H1 (cell line): ENCODE measurements around the gene GPATCH2L. TPM values are rescaled to one million over a fixed set of nuclear protein-coding genes. Genes with fewer than 3 reads are reported as not detected.
A peak's percentile ranks its signal among the peaks of the same experiment; 100 is the strongest.

Experiments
- CTCF ChIA-PET: fragments of 300-600 bp; sonication (Branson Sonifier 250); formaldehyde crosslinking; loops from one replicate; lab custom pipeline; 2021; ENCODE audit not compliant: partially characterized antibody; lab: Charles Lee
- POLR2A ChIA-PET: fragments of 300-600 bp; sonication (Branson Sonifier 250); formaldehyde crosslinking; loops from one replicate; lab custom pipeline; 2021; ENCODE audit warnings: inconsistent platforms; ENCODE audit not compliant: partially characterized antibody; lab: Charles Lee
- DNase-seq, 2 experiments: peaks; one replicate each; pipeline versions ENCODE4 v3.0.0 to v3.0.0-alpha.2; 2010 to 2022; ENCODE audit warnings: low spot score in 2 of 2, low read depth in 1 of 2, mixed read lengths in 1 of 2
- FAIRE-seq: peaks from 2 replicates; lab custom pipeline; 2011; peaks lifted over from hg19 to GRCh38; lab: Jason Lieb, UNC
- H2AFZ ChIP-seq: 2 replicates; pipeline ENCODE4 v1.8.1; 2012; ENCODE audit warnings: low read length, inconsistent platforms
- H2AK5ac ChIP-seq: 2 replicates; pipeline ENCODE4 v1.6.1; 2013; ENCODE audit warnings: low read depth, low read length
- H2BK120ac ChIP-seq: replicated peaks from 2 replicates; pipeline ENCODE3; 2013; ENCODE audit warnings: low read depth, low read length, inconsistent platforms
- H2BK12ac ChIP-seq: 2 replicates; pipeline ENCODE4 v1.6.1; 2013; ENCODE audit warnings: low read depth, low read length
- H2BK15ac ChIP-seq: 2 replicates; pipeline ENCODE4 v1.6.1; 2013; ENCODE audit warnings: low read length
- H2BK20ac ChIP-seq: 2 replicates; pipeline ENCODE4 v1.6.1; 2013; ENCODE audit warnings: low read length
- H2BK5ac ChIP-seq: 2 replicates; pipeline ENCODE4 v1.6.1; 2013; ENCODE audit warnings: low read depth, low read length
- H3K14ac ChIP-seq: 2 replicates; pipeline ENCODE4 v1.6.1; 2013; ENCODE audit warnings: inconsistent platforms; ENCODE audit not compliant: insufficient read length
- H3K18ac ChIP-seq: 2 replicates; pipeline ENCODE4 v1.6.1; 2013; ENCODE audit warnings: low read length; ENCODE audit errors: extremely low read depth
- H3K23ac ChIP-seq: 2 replicates; pipeline ENCODE4 v1.6.1; 2013; ENCODE audit warnings: inconsistent platforms; ENCODE audit not compliant: insufficient read length
- H3K23me2 ChIP-seq: 2 replicates; pipeline ENCODE4 v1.6.1; 2013; ENCODE audit warnings: low read depth, low read length
- H3K27ac ChIP-seq: 2 replicates; pipeline ENCODE4 v1.6.1; 2011; ENCODE audit warnings: low read depth, low read length, inconsistent platforms
- H3K27me3 ChIP-seq, 4 experiments: replicated peaks in 1 of 4; 1 replicate in 1 of 4; 2 replicates in 3 of 4; pipeline versions ENCODE4 v1.6.1 to v1.8.1; 2011 to 2013; ENCODE audit warnings: low read length in 3 of 4, mild to moderate bottlenecking in 3 of 4, inconsistent platforms in 2 of 4, mixed read lengths in 2 of 4, moderate library complexity in 1 of 4; ENCODE audit not compliant: control insufficient read depth in 3 of 4, insufficient read depth in 3 of 4; ENCODE audit errors: extremely low read depth in 1 of 4
- H3K36me3 ChIP-seq, 4 experiments: 2 replicates each; pipeline versions ENCODE4 v1.6.1 to v1.8.1; 2011 to 2013; ENCODE audit warnings: mild to moderate bottlenecking in 4 of 4, low read length in 3 of 4, moderate library complexity in 2 of 4, control low read depth in 1 of 4, inconsistent platforms in 1 of 4; ENCODE audit not compliant: insufficient read depth in 4 of 4, control insufficient read depth in 2 of 4
- H3K4ac ChIP-seq: replicated peaks from 2 replicates; pipeline ENCODE3; 2013; ENCODE audit warnings: low read length, low read depth, mixed read lengths, inconsistent platforms; ENCODE audit not compliant: insufficient read length
- H3K4me1 ChIP-seq, 4 experiments: replicated peaks in 1 of 4; 1 replicate in 1 of 4; 2 replicates in 3 of 4; pipeline versions ENCODE4 v1.6.1 to v1.8.1; 2011 to 2013; ENCODE audit warnings: low read length in 3 of 4, inconsistent platforms in 2 of 4, mixed read lengths in 1 of 4; ENCODE audit not compliant: insufficient read depth in 4 of 4, control insufficient read depth in 3 of 4
- H3K4me2 ChIP-seq, 2 experiments: 2 replicates each; pipeline versions ENCODE4 v1.6.1 to v1.8.1; 2011 to 2013; ENCODE audit warnings: low read depth in 2 of 2, low read length in 2 of 2, control low read depth in 1 of 2, inconsistent platforms in 1 of 2, mild to moderate bottlenecking in 1 of 2; ENCODE audit not compliant: insufficient read depth in 1 of 2
- H3K4me3 ChIP-seq, 4 experiments: fragments of 200-600, 300-600 bp in 1 of 4; sonication (generic), shearing (Covaris generic), sonication (Bioruptor Twin) in 1 of 4; 2 replicates each; pipeline versions ENCODE4 v1.5.1 to v1.8.1; 2011 to 2016; ENCODE audit warnings: low read length in 4 of 4, low read depth in 3 of 4, control low read depth in 2 of 4, inconsistent platforms in 2 of 4, mild to moderate bottlenecking in 2 of 4, mixed read lengths in 1 of 4, moderate library complexity in 1 of 4; ENCODE audit not compliant: insufficient read depth in 2 of 4; ENCODE audit errors: extremely low read depth in 1 of 4
- H3K56ac ChIP-seq: replicated peaks from 2 replicates; pipeline ENCODE3; 2013; ENCODE audit warnings: low read depth, mild to moderate bottlenecking, mixed read lengths, low read length, inconsistent platforms; ENCODE audit not compliant: insufficient read length
- H3K79me1 ChIP-seq: 2 replicates; pipeline ENCODE4 v1.6.1; 2013; ENCODE audit warnings: low read depth, low read length, control low read depth
- H3K79me2 ChIP-seq, 2 experiments: 2 replicates each; pipeline versions ENCODE4 v1.6.1 to v1.8.1; 2012 to 2013; ENCODE audit warnings: low read length in 2 of 2, mild to moderate bottlenecking in 2 of 2, inconsistent platforms in 1 of 2; ENCODE audit not compliant: insufficient read depth in 2 of 2, control insufficient read depth in 1 of 2
- H3K9ac ChIP-seq, 4 experiments: replicated peaks in 1 of 4; 1 replicate in 1 of 4; 2 replicates in 3 of 4; pipeline versions ENCODE4 v1.6.1 to v1.8.1; 2011 to 2013; ENCODE audit warnings: low read depth in 3 of 4, low read length in 3 of 4, control low read depth in 2 of 4, mild to moderate bottlenecking in 2 of 4, moderate library complexity in 2 of 4, inconsistent platforms in 1 of 4; ENCODE audit errors: extremely low read depth in 1 of 4
- H3K9me3 ChIP-seq, 2 experiments: 2 replicates each; pipeline versions ENCODE4 v1.6.1 to v1.8.1; 2012 to 2013; ENCODE audit warnings: mild to moderate bottlenecking in 2 of 2, moderate library complexity in 2 of 2, control low read depth in 1 of 2, inconsistent platforms in 1 of 2, low read depth in 1 of 2, low read length in 1 of 2, mixed read lengths in 1 of 2; ENCODE audit not compliant: insufficient read depth in 2 of 2
- H4K20me1 ChIP-seq, 2 experiments: replicated peaks in 1 of 2; 2 replicates each; pipeline versions ENCODE3 to v1.8.1; 2011 to 2013; ENCODE audit warnings: inconsistent platforms in 2 of 2, low read length in 2 of 2, mild to moderate bottlenecking in 1 of 2; ENCODE audit not compliant: insufficient read depth in 2 of 2, control insufficient read depth in 1 of 2
- H4K5ac ChIP-seq: 2 replicates; pipeline ENCODE4 v1.6.1; 2013; ENCODE audit warnings: low read length, low read depth, mixed read lengths, inconsistent platforms; ENCODE audit not compliant: insufficient read length
- H4K8ac ChIP-seq: 2 replicates; pipeline ENCODE4 v1.8.0; 2013; ENCODE audit warnings: mild to moderate bottlenecking, moderate library complexity, low read length, inconsistent platforms; ENCODE audit not compliant: insufficient read depth; ENCODE audit errors: extremely low read depth
- H4K91ac ChIP-seq: replicated peaks from 2 replicates; pipeline ENCODE3; 2013; ENCODE audit warnings: low read length, mixed read lengths, inconsistent platforms; ENCODE audit not compliant: insufficient read length
- SIN3A ChIP-seq, 2 experiments: IDR thresholded peaks in 1 of 2; conservative IDR thresholded peaks in 1 of 2; 2 replicates each; pipeline ENCODE4 v1.6.1; 2011 to 2012; ENCODE audit warnings: low read length in 2 of 2, improper control_type of control experiment in 1 of 2, low read depth in 1 of 2, mild to moderate bottlenecking in 1 of 2
- WGBS, 2 experiments: shearing (Covaris generic) in 1 of 2; methylation state at CpG; one replicate each; pipeline versions ENCODE4 v1.1.6 to v1.1.7; 2013 to 2015; ENCODE audit warnings: low lambda C conversion rate in 2 of 2, mixed read lengths in 2 of 2, inconsistent platforms in 1 of 2, low coverage in 1 of 2, missing lambda C conversion rate in 1 of 2; ENCODE audit not compliant: insufficient replicate concordance in 2 of 2, insufficient coverage in 1 of 2, insufficient read length in 1 of 2; ENCODE audit errors: extremely low coverage in 1 of 2, missing lambda C conversion rate in 1 of 2; 5-methylcytosine and 5-hydroxymethylcytosine counted together
- polyA plus RNA-seq, 7 experiments: library from polyadenylated mRNA; depleted of rRNA in 3 of 7; stranded (reverse) in 5 of 7; unstranded in 2 of 7; fragments of >200 nt in 5 of 7; fragments of 200-250 nt in 2 of 7; gene quantifications; 1 replicate in 5 of 7; 2 replicates in 1 of 7; 4 replicates in 1 of 7; pipeline versions ENCODE4 v1.2.1 to v1.2.3, GENCODE V29; 2011 to 2013; ENCODE audit warnings: missing spikeins in 2 of 7, mixed read lengths in 2 of 7
- total RNA-seq: library from RNA; stranded (reverse); fragmentation: NEBNext Ultra II Directional; extraction: Animal tissue kit (Norgen Biotek cat#: 25700); gene quantifications from 2 replicates; pipeline ENCODE4 v1.2.1, GENCODE V29; 2021
- TF ChIP-seq, protein P1 (sequence below), 3 experiments: IDR thresholded peaks; 1 replicate in 2 of 3; 2 replicates in 1 of 3; pipeline versions ENCODE4 v1.5.1 to v1.6.1; 2011; ENCODE audit warnings: low read length in 3 of 3, mild to moderate bottlenecking in 3 of 3, inconsistent platforms in 2 of 3, low read depth in 1 of 3, moderate library complexity in 1 of 3; ENCODE audit not compliant: insufficient read depth in 1 of 3; ENCODE audit errors: control extremely low read depth in 1 of 3

The GPATCH2L gene
- total and polyA plus RNA-seq, 2 of the 8 experiments (the other 6 are each of a cell fraction or from before 2014, with no cell fraction given) = 26.0 to 54.9 TPM

DNA sequence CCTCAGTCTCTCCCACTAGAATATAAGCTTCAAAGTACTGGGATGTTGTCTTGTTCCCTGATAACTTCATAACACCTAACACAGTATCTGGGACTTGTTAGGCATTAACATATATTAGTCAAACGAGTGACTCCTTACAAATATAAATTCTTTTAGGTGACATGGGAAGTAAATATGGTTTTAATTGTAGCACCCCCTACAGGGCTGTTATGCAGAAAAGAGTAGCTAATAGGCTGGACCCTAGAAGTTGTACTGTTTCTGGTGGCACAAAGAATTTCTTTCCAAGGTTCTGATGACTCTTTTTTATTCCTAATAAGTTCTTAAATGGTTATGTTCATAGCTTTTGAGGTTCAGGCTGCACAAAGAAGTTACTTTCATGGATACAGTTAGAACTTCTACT lies 29.8 kb downstream of the GPATCH2L start:
- DNase-seq = no peak
- no peak overlapping the region for H2BK15ac ChIP-seq
- no peak overlapping the region for H2BK20ac ChIP-seq
- ChIA-PET CTCF (interaction anchor here (0.6 to 2.9 kb wide), 27 partner anchors 10 to 206 kb away, joined by 3 to 14 read pairs (median 3); no protein-coding TSS in a partner anchor), POLR2A (no interaction called here)
- H3K79me1 ChIP-seq = no peaks in the 10 kb centered on the region; the same call in 1 of the 2 replicates
- no peak overlapping the region for H3K9ac ChIP-seq
- no peaks in the 10 kb centered on the region for H3K23me2 ChIP-seq
- no peak overlapping the region for H4K5ac ChIP-seq
- H2BK120ac ChIP-seq = no peak overlapping the region
- H3K4me2 ChIP-seq = no peak overlapping the region
- peaks cover 0 to 2% of the 10 kb centered on the region in 2 experiments; a peak in 1 of 4 replicates for H3K79me2 ChIP-seq
- no peaks in the 10 kb centered on the region for H3K4me1 ChIP-seq
- peaks cover 2 to 50% (median 30%) of the 10 kb centered on the region in 4 experiments; a peak in 7 of 8 replicates for H3K36me3 ChIP-seq
- H2BK5ac ChIP-seq = no peak overlapping the region
- H3K4ac ChIP-seq = no peak overlapping the region
- H3K56ac ChIP-seq = no peak overlapping the region
- no peak overlapping the region for H3K23ac ChIP-seq
- H3K9me3 ChIP-seq = no peaks in the 10 kb centered on the region
- H2AK5ac ChIP-seq = no peak overlapping the region
- FAIRE-seq = no peak
- H3K27me3 ChIP-seq = no peaks in the 10 kb centered on the region
- 100% methylated on average over 1 of the region's 1 CpG; no CpG with 5 or more reads in 1 of the 2 experiments for WGBS, 2 experiments
- no peak overlapping the region for H3K27ac ChIP-seq
- no peak overlapping the region for H4K91ac ChIP-seq
- H2AFZ ChIP-seq = no peak overlapping the region
- H3K4me3 ChIP-seq = no peak overlapping the region
- H3K14ac ChIP-seq = no peak overlapping the region
- H2BK12ac ChIP-seq = no peak overlapping the region
- TF ChIP-seq, protein P1, sequence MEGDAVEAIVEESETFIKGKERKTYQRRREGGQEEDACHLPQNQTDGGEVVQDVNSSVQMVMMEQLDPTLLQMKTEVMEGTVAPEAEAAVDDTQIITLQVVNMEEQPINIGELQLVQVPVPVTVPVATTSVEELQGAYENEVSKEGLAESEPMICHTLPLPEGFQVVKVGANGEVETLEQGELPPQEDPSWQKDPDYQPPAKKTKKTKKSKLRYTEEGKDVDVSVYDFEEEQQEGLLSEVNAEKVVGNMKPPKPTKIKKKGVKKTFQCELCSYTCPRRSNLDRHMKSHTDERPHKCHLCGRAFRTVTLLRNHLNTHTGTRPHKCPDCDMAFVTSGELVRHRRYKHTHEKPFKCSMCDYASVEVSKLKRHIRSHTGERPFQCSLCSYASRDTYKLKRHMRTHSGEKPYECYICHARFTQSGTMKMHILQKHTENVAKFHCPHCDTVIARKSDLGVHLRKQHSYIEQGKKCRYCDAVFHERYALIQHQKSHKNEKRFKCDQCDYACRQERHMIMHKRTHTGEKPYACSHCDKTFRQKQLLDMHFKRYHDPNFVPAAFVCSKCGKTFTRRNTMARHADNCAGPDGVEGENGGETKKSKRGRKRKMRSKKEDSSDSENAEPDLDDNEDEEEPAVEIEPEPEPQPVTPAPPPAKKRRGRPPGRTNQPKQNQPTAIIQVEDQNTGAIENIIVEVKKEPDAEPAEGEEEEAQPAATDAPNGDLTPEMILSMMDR (IDR thresholded peaks at IDR 0.05; ENCODE audit: control extremely low read depth in 1 of 3, insufficient read depth in 1 of 3, low read depth in 1 of 3, low read length in 3 of 3) = peak in 2 of 3 experiments; percentile 4 to 11; a peak in 2 of 4 replicates
- no peak for TF ChIP-seq SIN3A (conservative IDR thresholded peaks at IDR 0.05 in 1 of 2, IDR thresholded peaks at IDR 0.05 in 1 of 2; ENCODE audit: low read depth in 1 of 2, low read length in 2 of 2)
- H4K20me1 ChIP-seq = peaks cover 1 to 6% of the 10 kb centered on the region in 2 experiments
- H3K18ac ChIP-seq = no peak overlapping the region
- H4K8ac ChIP-seq = no peak overlapping the region
